Measurements from ENCODE around the gene ATP11C.

DNA sequence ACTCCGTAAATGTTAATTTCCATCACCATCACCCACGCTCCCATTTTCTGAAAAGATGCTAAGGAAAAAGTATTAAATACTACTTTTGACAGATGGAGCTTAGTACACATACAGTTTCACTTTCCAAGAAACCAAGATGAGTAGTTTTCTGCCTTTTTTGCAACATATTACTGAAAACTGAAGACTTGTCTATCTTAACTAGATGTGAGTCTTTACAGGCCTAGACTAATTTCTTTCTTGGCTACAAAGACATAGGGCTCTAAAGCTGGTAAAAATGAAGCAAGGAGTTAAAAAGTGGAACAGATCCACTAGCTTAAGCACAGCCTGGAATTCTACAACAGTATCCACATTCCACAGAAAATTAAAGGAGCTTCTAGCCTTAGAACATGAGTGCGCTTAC is 68.2 kb downstream of the ATP11C start:
- TF ChIP-seq POLR2A (IDR thresholded peaks at IDR 0.05; ENCODE audit: borderline replicate concordance, extremely low read depth, insufficient read depth, insufficient read length): no peak
- TF ChIP-seq, protein P1, sequence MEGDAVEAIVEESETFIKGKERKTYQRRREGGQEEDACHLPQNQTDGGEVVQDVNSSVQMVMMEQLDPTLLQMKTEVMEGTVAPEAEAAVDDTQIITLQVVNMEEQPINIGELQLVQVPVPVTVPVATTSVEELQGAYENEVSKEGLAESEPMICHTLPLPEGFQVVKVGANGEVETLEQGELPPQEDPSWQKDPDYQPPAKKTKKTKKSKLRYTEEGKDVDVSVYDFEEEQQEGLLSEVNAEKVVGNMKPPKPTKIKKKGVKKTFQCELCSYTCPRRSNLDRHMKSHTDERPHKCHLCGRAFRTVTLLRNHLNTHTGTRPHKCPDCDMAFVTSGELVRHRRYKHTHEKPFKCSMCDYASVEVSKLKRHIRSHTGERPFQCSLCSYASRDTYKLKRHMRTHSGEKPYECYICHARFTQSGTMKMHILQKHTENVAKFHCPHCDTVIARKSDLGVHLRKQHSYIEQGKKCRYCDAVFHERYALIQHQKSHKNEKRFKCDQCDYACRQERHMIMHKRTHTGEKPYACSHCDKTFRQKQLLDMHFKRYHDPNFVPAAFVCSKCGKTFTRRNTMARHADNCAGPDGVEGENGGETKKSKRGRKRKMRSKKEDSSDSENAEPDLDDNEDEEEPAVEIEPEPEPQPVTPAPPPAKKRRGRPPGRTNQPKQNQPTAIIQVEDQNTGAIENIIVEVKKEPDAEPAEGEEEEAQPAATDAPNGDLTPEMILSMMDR (IDR thresholded peaks at IDR 0.05 in 2 of 3, conservative IDR thresholded peaks at IDR 0.05 in 1 of 3; ENCODE audit: borderline replicate concordance in 1 of 3, insufficient read depth in 1 of 3, low read depth in 2 of 3, low read length in 2 of 3): no peak
- no peak for TF ChIP-seq EZH2 (IDR thresholded peaks at IDR 0.05)
- TF ChIP-seq EGR1 (IDR thresholded peaks at IDR 0.05; ENCODE audit: low read depth): no peak
- TF ChIP-seq SP1 (IDR thresholded peaks at IDR 0.05; ENCODE audit: low read depth): no peak
- TF ChIP-seq, protein P2, sequence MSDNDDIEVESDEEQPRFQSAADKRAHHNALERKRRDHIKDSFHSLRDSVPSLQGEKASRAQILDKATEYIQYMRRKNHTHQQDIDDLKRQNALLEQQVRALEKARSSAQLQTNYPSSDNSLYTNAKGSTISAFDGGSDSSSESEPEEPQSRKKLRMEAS (IDR thresholded peaks at IDR 0.05): no peak
- TF ChIP-seq CEBPB (IDR thresholded peaks at IDR 0.05; ENCODE audit: low read depth): no peak
- TF ChIP-seq SRF (IDR thresholded peaks at IDR 0.05; ENCODE audit: low read depth): no peak
- no peak for TF ChIP-seq RAD21 (IDR thresholded peaks at IDR 0.05; ENCODE audit: low read depth)
- no peak for TF ChIP-seq JUND (IDR thresholded peaks at IDR 0.05)
- TF ChIP-seq, protein P3, sequence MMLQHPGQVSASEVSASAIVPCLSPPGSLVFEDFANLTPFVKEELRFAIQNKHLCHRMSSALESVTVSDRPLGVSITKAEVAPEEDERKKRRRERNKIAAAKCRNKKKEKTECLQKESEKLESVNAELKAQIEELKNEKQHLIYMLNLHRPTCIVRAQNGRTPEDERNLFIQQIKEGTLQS (IDR thresholded peaks at IDR 0.05): no peak
- no peak for TF ChIP-seq POLR2AphosphoS5 (IDR thresholded peaks at IDR 0.05; ENCODE audit: low read depth, low read length)
- TF ChIP-seq YY1 (IDR thresholded peaks at IDR 0.05; ENCODE audit: extremely low read depth, insufficient replicate concordance, low read depth, low read length): no peak
- no peak for TF ChIP-seq FOSL1 (IDR thresholded peaks at IDR 0.05; ENCODE audit: low read depth)

All from HCT116 (cell line).